K562 (cell line): ENCODE data around the gene SUMF1. TPM values are rescaled to one million over a fixed set of nuclear protein-coding genes. Genes with fewer than 3 reads are reported as not detected.

ENCODE experiments used
- CHD4 ChIP-seq: fragments of 200-600 bp; sonication (generic); IDR thresholded peaks from 3 replicates; pipeline ENCODE4 v1.6.1; 2012; ENCODE audit warnings: low read depth, mild to moderate bottlenecking, mixed read lengths, low read length, inconsistent platforms; ENCODE audit not compliant: insufficient read depth, insufficient replicate concordance, poor library complexity, severe bottlenecking
- DPF2 ChIP-seq: fragments of 450-650 bp; IDR thresholded peaks from 2 replicates; pipeline ENCODE4 v1.6.1; 2016
- EGR1 ChIP-seq: fragments of 450-650 bp; conservative IDR thresholded peaks from 2 replicates; pipeline ENCODE4 v1.6.1; 2017; ENCODE audit warnings: mild to moderate bottlenecking
- MYC ChIP-seq, 2 experiments: fragments of 250-450 bp in 1 of 2; sonication (Bioruptor Pico) in 1 of 2; IDR thresholded peaks; 2 replicates each; pipeline versions ENCODE4 v1.5.1 to v1.6.1; 2012 to 2021; ENCODE audit warnings: low read depth in 2 of 2, borderline replicate concordance in 1 of 2, improper control_type of control experiment in 1 of 2, low read length in 1 of 2, mild to moderate bottlenecking in 1 of 2, moderate library complexity in 1 of 2
- RAD21 ChIP-seq, 2 experiments: fragments of 250-450 bp in 1 of 2; fragments of 450-650 bp in 1 of 2; sonication (Bioruptor Pico) in 1 of 2; formaldehyde crosslinking in 1 of 2; IDR thresholded peaks in 1 of 2; conservative IDR thresholded peaks in 1 of 2; 2 replicates each; pipeline versions ENCODE4 v1.4.0 to v1.8.0; 2020 to 2022; ENCODE audit warnings: mild to moderate bottlenecking in 2 of 2, moderate library complexity in 1 of 2
- RCOR1 ChIP-seq, 2 experiments: IDR thresholded peaks; 2 replicates each; pipeline ENCODE4 v1.6.1; 2012; ENCODE audit warnings: low read depth in 2 of 2, low read length in 2 of 2, borderline replicate concordance in 1 of 2, improper control_type of control experiment in 1 of 2
- SAP30 ChIP-seq: fragments of 200-600 bp; sonication (generic); IDR thresholded peaks from 2 replicates; pipeline ENCODE4 v1.6.1; 2012; ENCODE audit warnings: borderline replicate concordance, low read depth, mild to moderate bottlenecking, moderate library complexity, low read length, control low read depth, inconsistent platforms; ENCODE audit not compliant: insufficient read depth, poor library complexity, severe bottlenecking
- SMARCC2 ChIP-seq: fragments of 450-650 bp; IDR thresholded peaks from 2 replicates; pipeline ENCODE4 v1.6.1; 2017; ENCODE audit warnings: antibody characterized with exemption, moderate library complexity, mild to moderate bottlenecking, low read depth
- ZBTB1 ChIP-seq: sonication (generic); formaldehyde crosslinking; IDR thresholded peaks from 2 replicates; pipeline ENCODE4 v1.8.1; 2023; ENCODE audit warnings: missing genetic modification reagents, low read depth, mild to moderate bottlenecking, borderline replicate concordance
- ZNF175 ChIP-seq: fragments of 200-800 bp; sonication (Bioruptor generic); IDR thresholded peaks from 2 replicates; pipeline ENCODE4 v1.6.1; 2016; ENCODE audit warnings: low read depth, mild to moderate bottlenecking, missing genetic modification characterization, missing compliant biosample characterization
- ZNF212 ChIP-seq: fragments of 450-650 bp; formaldehyde crosslinking; IDR thresholded peaks from 2 replicates; pipeline ENCODE4 v1.4.0; 2020; ENCODE audit warnings: mild to moderate bottlenecking
- ZNF274 ChIP-seq: IDR thresholded peaks from 2 replicates; pipeline ENCODE4 v1.6.1; 2011; ENCODE audit warnings: low read depth, mild to moderate bottlenecking, low read length, moderate library complexity, borderline replicate concordance
- ZNF584 ChIP-seq: fragments of 200-800 bp; sonication (Bioruptor generic); IDR thresholded peaks from 2 replicates; pipeline ENCODE4 v1.6.1; 2016; ENCODE audit warnings: low read depth, mild to moderate bottlenecking, missing genetic modification characterization, missing compliant biosample characterization
- polyA plus RNA-seq, 8 experiments: library from polyadenylated mRNA; depleted of rRNA in 4 of 8; stranded (reverse) in 5 of 8; unstranded in 3 of 8; fragments of >200 nt; fragmentation: Nextera tagmentation in 2 of 8; fragmentation: Illumina TruSeq in 1 of 8; extraction: Ambion mirVana in 2 of 8; extraction: Trizol in 1 of 8; gene quantifications; 2 replicates each; pipeline versions ENCODE4 v1.2.1 to v1.2.3, GENCODE V29; 2011 to 2014; ENCODE audit warnings: inconsistent platforms in 1 of 8, missing spikeins in 1 of 8
- total RNA-seq, 7 experiments: library from RNA; depleted of rRNA in 6 of 7; stranded (reverse); fragments of >200 nt in 6 of 7; fragmentation: Illumina TruSeq in 2 of 7; extraction: Trizol in 2 of 7; gene quantifications; 2 replicates each; pipeline versions ENCODE4 v1.2.1 to v1.2.3, GENCODE V29; 2011 to 2021; ENCODE audit warnings: low replicate concordance in 1 of 7
- TF ChIP-seq, protein P1 (sequence below): fragments of 450-650 bp; IDR thresholded peaks from 2 replicates; pipeline ENCODE4 v1.6.1; 2016
- TF ChIP-seq, protein P2 (sequence below): sonication (generic); IDR thresholded peaks from 2 replicates; pipeline ENCODE4 v1.6.1; 2016
- TF ChIP-seq, protein P3 (sequence below): conservative IDR thresholded peaks from 2 replicates; pipeline ENCODE4 v1.6.1; 2011; ENCODE audit warnings: low read depth, mild to moderate bottlenecking, low read length; ENCODE audit not compliant: control insufficient read depth
- TF ChIP-seq, protein P4 (sequence below): fragments of 250-450 bp; sonication (Bioruptor Pico); IDR thresholded peaks from 2 replicates; pipeline ENCODE4 v1.5.0; 2021
- TF ChIP-seq, protein P5 (sequence below): fragments of 250-450 bp; sonication (Bioruptor Pico); IDR thresholded peaks from 2 replicates; pipeline ENCODE4 v1.9.0; 2021; ENCODE audit warnings: mild to moderate bottlenecking, inconsistent platforms

SUMF1 gene
- total and polyA plus RNA-seq, 9 of the 15 experiments (the other 6 are each of a cell fraction or from before 2014, with no cell fraction given): 1.3 to 7.4 (median 4.2) TPM

DNA sequence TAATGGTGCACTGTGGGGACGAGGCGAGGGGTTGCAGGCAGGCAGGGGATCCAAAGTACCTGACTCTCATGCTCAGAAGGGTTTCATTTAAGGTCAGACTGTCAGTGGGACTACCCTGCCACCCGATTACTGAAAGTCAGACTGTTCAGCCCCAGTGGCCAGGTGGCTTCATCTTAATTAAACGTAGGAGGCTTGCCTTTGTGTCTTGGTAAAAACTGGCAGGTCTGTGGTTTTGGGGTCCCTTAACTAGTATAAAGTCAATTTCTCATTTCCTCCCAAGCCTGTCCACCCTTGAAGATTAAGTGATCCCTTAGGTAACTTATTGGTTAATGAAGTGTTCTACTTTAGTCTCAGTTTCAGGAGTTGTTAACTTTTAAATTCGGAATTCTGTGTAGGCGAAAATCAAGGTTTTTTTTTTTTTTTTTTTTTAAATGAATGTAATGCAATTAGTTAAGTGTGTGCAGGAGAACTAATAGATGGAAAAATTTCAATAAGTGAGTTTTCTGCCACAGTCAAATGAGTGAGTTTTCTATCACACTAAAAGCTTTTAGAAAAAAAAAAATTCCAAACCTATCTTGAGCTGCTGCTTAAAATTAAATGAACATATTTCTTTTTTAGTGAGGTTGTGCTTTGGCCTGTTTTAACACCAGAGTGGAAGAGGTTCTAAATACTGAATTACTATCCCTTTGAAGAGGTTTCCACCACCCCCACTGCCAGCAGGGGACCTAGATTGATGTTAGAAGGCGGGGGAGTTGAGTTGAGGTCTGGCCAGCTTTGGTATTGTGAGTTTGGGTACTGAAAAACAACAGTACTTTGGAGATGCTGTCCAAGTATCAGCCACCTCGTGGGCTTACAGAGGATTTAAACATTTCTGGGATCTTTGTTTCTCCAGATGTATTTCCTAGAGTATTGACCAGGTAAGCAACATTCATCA is 41.2 kb upstream of the SUMF1 start (continued):
- TF ChIP-seq, protein P1, sequence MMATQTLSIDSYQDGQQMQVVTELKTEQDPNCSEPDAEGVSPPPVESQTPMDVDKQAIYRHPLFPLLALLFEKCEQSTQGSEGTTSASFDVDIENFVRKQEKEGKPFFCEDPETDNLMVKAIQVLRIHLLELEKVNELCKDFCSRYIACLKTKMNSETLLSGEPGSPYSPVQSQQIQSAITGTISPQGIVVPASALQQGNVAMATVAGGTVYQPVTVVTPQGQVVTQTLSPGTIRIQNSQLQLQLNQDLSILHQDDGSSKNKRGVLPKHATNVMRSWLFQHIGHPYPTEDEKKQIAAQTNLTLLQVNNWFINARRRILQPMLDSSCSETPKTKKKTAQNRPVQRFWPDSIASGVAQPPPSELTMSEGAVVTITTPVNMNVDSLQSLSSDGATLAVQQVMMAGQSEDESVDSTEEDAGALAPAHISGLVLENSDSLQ: peak; percentile 54
- TF ChIP-seq, protein P2, sequence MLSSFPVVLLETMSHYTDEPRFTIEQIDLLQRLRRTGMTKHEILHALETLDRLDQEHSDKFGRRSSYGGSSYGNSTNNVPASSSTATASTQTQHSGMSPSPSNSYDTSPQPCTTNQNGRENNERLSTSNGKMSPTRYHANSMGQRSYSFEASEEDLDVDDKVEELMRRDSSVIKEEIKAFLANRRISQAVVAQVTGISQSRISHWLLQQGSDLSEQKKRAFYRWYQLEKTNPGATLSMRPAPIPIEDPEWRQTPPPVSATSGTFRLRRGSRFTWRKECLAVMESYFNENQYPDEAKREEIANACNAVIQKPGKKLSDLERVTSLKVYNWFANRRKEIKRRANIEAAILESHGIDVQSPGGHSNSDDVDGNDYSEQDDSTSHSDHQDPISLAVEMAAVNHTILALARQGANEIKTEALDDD: peak; percentile 71
- TF ChIP-seq ZNF584 (no peak), ZNF175 (CRISPR knock-in tag) (0 out of 2 replicates have a peak, but pooled peaks have one; percentile 63), CHD4 (no peak), DPF2 (0 out of 2 replicates have a peak, but pooled peaks have one; percentile 43), MYC (IDR thresholded peaks at IDR 0.05; ENCODE audit: low read depth, low read length) (no peak), MYC (CRISPR knock-in tag; IDR thresholded peaks at IDR 0.05; ENCODE audit: borderline replicate concordance, low read depth) (no peak), RCOR1 (IDR thresholded peaks at IDR 0.05; ENCODE audit: borderline replicate concordance in 1 of 2, low read depth in 2 of 2, low read length in 2 of 2) (peak in 1 of 2 experiments; percentile 66; a peak in 2 of 4 replicates), EGR1 (no peak; the same call in 1 of the 2 replicates), ZNF212 (no peak), ZNF274 (no peak), SAP30 (no peak), SMARCC2 (no peak), ZBTB1 (CRISPR knock-in tag) (no peak), RAD21 (CRISPR knock-in tag; conservative IDR thresholded peaks at IDR 0.05 in 1 of 2, IDR thresholded peaks at IDR 0.05 in 1 of 2) (peak; percentile 28 to 35; a peak in 3 of 4 replicates)
- TF ChIP-seq, protein P3, sequence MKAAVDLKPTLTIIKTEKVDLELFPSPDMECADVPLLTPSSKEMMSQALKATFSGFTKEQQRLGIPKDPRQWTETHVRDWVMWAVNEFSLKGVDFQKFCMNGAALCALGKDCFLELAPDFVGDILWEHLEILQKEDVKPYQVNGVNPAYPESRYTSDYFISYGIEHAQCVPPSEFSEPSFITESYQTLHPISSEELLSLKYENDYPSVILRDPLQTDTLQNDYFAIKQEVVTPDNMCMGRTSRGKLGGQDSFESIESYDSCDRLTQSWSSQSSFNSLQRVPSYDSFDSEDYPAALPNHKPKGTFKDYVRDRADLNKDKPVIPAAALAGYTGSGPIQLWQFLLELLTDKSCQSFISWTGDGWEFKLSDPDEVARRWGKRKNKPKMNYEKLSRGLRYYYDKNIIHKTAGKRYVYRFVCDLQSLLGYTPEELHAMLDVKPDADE: no peak
- TF ChIP-seq, protein P4, sequence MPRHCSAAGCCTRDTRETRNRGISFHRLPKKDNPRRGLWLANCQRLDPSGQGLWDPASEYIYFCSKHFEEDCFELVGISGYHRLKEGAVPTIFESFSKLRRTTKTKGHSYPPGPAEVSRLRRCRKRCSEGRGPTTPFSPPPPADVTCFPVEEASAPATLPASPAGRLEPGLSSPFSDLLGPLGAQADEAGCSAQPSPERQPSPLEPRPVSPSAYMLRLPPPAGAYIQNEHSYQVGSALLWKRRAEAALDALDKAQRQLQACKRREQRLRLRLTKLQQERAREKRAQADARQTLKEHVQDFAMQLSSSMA (CRISPR knock-in tag): no peak
- TF ChIP-seq, protein P5, sequence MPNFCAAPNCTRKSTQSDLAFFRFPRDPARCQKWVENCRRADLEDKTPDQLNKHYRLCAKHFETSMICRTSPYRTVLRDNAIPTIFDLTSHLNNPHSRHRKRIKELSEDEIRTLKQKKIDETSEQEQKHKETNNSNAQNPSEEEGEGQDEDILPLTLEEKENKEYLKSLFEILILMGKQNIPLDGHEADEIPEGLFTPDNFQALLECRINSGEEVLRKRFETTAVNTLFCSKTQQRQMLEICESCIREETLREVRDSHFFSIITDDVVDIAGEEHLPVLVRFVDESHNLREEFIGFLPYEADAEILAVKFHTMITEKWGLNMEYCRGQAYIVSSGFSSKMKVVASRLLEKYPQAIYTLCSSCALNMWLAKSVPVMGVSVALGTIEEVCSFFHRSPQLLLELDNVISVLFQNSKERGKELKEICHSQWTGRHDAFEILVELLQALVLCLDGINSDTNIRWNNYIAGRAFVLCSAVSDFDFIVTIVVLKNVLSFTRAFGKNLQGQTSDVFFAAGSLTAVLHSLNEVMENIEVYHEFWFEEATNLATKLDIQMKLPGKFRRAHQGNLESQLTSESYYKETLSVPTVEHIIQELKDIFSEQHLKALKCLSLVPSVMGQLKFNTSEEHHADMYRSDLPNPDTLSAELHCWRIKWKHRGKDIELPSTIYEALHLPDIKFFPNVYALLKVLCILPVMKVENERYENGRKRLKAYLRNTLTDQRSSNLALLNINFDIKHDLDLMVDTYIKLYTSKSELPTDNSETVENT (CRISPR knock-in tag): no peak
